Measurements from ENCODE around the gene DCAF10. TPM values are rescaled to one million over a fixed set of nuclear protein-coding genes. Genes with fewer than 3 reads are reported as not detected.

DCAF10 gene
- total RNA-seq, 1 experiment from 2014 or later: 11.8 TPM

GRCh38 chr9:37788332-37788731 lies 12.3 kb upstream of the DCAF10 start:
- 0 out of 2 replicates have a peak, but pooled peaks cover 1% of the 10 kb centered on the region for H4K20me1 ChIP-seq (ENCODE audit: low read length)
- DNase-seq: no peak
- H3K4me2 ChIP-seq (ENCODE audit: low read length): no peak overlapping the region
- no peaks in the 10 kb centered on the region for H3K9me3 ChIP-seq (ENCODE audit: low read length)
- H3K4me3 ChIP-seq (ENCODE audit: low read length): no peak overlapping the region
- no peaks in the 10 kb centered on the region for H3F3A ChIP-seq (ENCODE audit: low read length, unreplicated experiment)
- H2AFZ ChIP-seq (ENCODE audit: low read length): no peak overlapping the region
- intact Hi-C loops (cut with micrococcal nuclease): no loop called here
- TF ChIP-seq EZH2phosphoT487 (IDR thresholded peaks at IDR 0.05; ENCODE audit: borderline replicate concordance, low read length): no peak
- TF ChIP-seq CTCF (conservative IDR thresholded peaks at IDR 0.05; ENCODE audit: low read depth, low read length): no peak
- no peak for TF ChIP-seq EZH2 (IDR thresholded peaks at IDR 0.05; ENCODE audit: low read length, unreplicated experiment)
- no peak overlapping the region for H3K27ac ChIP-seq (ENCODE audit: low read length)
- peaks cover 9% of the 10 kb centered on the region for H3K4me1 ChIP-seq (ENCODE audit: insufficient read depth, low read length)
- ChIA-PET CTCF (no interaction called here), POLR2A (ENCODE audit: unreplicated experiment) (no interaction called here)
- no peak for ATAC-seq
- H3K79me2 ChIP-seq (ENCODE audit: low read length): peaks cover 19% of the 10 kb centered on the region
- H3K36me3 ChIP-seq (ENCODE audit: low read depth, low read length): peaks cover 2% of the 10 kb centered on the region
- no peaks in the 10 kb centered on the region for H3K27me3 ChIP-seq (ENCODE audit: low read length)
- no peaks in the 10 kb centered on the region for H3K9me2 ChIP-seq (replicated peaks; ENCODE audit: low read length)
- H3K9ac ChIP-seq (ENCODE audit: low read length): no peak overlapping the region
- BruUV-seq (replicated peaks): no TSS peak

- H3K79me2 ChIP-seq (ENCODE audit: low read length): peaks cover under 1% of the 10 kb centered on the region; the same call in 1 of the 2 replicates
- no peaks in the 10 kb centered on the region for H4K20me1 ChIP-seq (ENCODE audit: low read length)
- no peak overlapping the region for H3K9ac ChIP-seq (ENCODE audit: low read length)
- no peak overlapping the region for H3K4me2 ChIP-seq (ENCODE audit: low read length)
- intact Hi-C loops (cut with micrococcal nuclease): no loop called here
- no peaks in the 10 kb centered on the region for H3K27me3 ChIP-seq (ENCODE audit: low read length)
- H3K36me3 ChIP-seq (ENCODE audit: low read depth, low read length): no peaks in the 10 kb centered on the region
- ATAC-seq: no peak
- no peak for DNase-seq
- H3K9me2 ChIP-seq (replicated peaks; ENCODE audit: low read length): no peaks in the 10 kb centered on the region
- CTCF ChIA-PET: no interaction called here
- TF ChIP-seq EZH2phosphoT487 (IDR thresholded peaks at IDR 0.05; ENCODE audit: borderline replicate concordance, low read length): no peak
- no peaks in the 10 kb centered on the region for H3F3A ChIP-seq (ENCODE audit: low read length, unreplicated experiment)
- no peak overlapping the region for H2AFZ ChIP-seq (ENCODE audit: low read length)
- H3K4me1 ChIP-seq (ENCODE audit: insufficient read depth, low read length): no peaks in the 10 kb centered on the region
- BruUV-seq (replicated peaks): no TSS peak
- H3K4me3 ChIP-seq (ENCODE audit: low read length): no peak overlapping the region
- no peak overlapping the region for H3K27ac ChIP-seq (ENCODE audit: low read length)
- POLR2A ChIA-PET (ENCODE audit: unreplicated experiment): no interaction called here
- no peaks in the 10 kb centered on the region for H3K9me3 ChIP-seq (ENCODE audit: low read length)
These were observed 10.5 kb upstream of the DCAF10 start for GRCh38 chr9:37790096-37790495.

GRCh38 chr9:37792122-37792521 lies 8.5 kb upstream of the DCAF10 start:
- Histone ChIP-seq H3K79me2 (ENCODE audit: low read length) (no peaks in the 10 kb centered on the region), H3K9ac (ENCODE audit: low read length) (no peak overlapping the region), H4K20me1 (ENCODE audit: low read length) (no peaks in the 10 kb centered on the region), H3K27ac (ENCODE audit: low read length) (no peak overlapping the region), H3K4me1 (ENCODE audit: insufficient read depth, low read length) (no peaks in the 10 kb centered on the region), H3K9me2 (replicated peaks; ENCODE audit: low read length) (no peaks in the 10 kb centered on the region), H3K9me3 (ENCODE audit: low read length) (no peaks in the 10 kb centered on the region), H3K27me3 (ENCODE audit: low read length) (no peaks in the 10 kb centered on the region), H3F3A (ENCODE audit: low read length, unreplicated experiment) (no peaks in the 10 kb centered on the region), H3K4me3 (ENCODE audit: low read length) (no peak overlapping the region), H3K36me3 (ENCODE audit: low read depth, low read length) (no peaks in the 10 kb centered on the region), H2AFZ (ENCODE audit: low read length) (no peak overlapping the region), H3K4me2 (ENCODE audit: low read length) (no peak overlapping the region)
- ChIA-PET POLR2A (ENCODE audit: unreplicated experiment) (no interaction called here), CTCF (no interaction called here)
- intact Hi-C loops (cut with micrococcal nuclease): no loop called here
- TF ChIP-seq CTCF (conservative IDR thresholded peaks at IDR 0.05; ENCODE audit: low read depth, low read length) (no peak), EZH2 (IDR thresholded peaks at IDR 0.05; ENCODE audit: low read length, unreplicated experiment) (no peak), EZH2phosphoT487 (IDR thresholded peaks at IDR 0.05; ENCODE audit: borderline replicate concordance, low read length) (no peak)
- no peak for ATAC-seq
- no peak for DNase-seq
- no TSS peak for BruUV-seq (replicated peaks)
